AG10803 (cell line): ENCODE data around the gene SLAMF1.

Experiments
- DNase-seq: peaks from one replicate; pipeline ENCODE4 v3.0.0; 2010; ENCODE audit warnings: low read depth
- H3K4me3 ChIP-seq: 2 replicates; pipeline ENCODE4 v1.5.1; 2011; ENCODE audit warnings: mild to moderate bottlenecking, low read length, control low read depth
- CTCF ChIP-seq: conservative IDR thresholded peaks from 2 replicates; pipeline ENCODE4 v1.5.1; 2011; ENCODE audit warnings: mild to moderate bottlenecking, low read length, control low read depth, inconsistent platforms

The SLAMF1 gene

GRCh38 chr1:160670701-160671100, 23.9 kb upstream of the SLAMF1 start:
- H3K4me3 ChIP-seq: no peak overlapping the region
- no peak for TF ChIP-seq CTCF
- DNase-seq: no peak

- DNase-seq: no peak
- no peak for TF ChIP-seq CTCF
- H3K4me3 ChIP-seq: no peak overlapping the region
Measured at GRCh38 chr1:160669802-160670201, 23.0 kb upstream of the SLAMF1 start.

GRCh38 chr1:160669276-160669675, 22.4 kb upstream of the SLAMF1 start:
- TF ChIP-seq CTCF: no peak
- H3K4me3 ChIP-seq: no peak overlapping the region
- DNase-seq: no peak

GRCh38 chr1:160667896-160668295, 21.1 kb upstream of the SLAMF1 start:
- DNase-seq: no peak
- H3K4me3 ChIP-seq: no peak overlapping the region
- TF ChIP-seq CTCF: no peak

- no peak for TF ChIP-seq CTCF
- H3K4me3 ChIP-seq: no peak overlapping the region
- no peak for DNase-seq
Measured at GRCh38 chr1:160666079-160666442, 19.2 kb upstream of the SLAMF1 start.

GRCh38 chr1:160665330-160666078, 18.7 kb upstream of the SLAMF1 start:
- TF ChIP-seq CTCF: no peak
- no peak overlapping the region for H3K4me3 ChIP-seq
- DNase-seq: no peak

- no peak overlapping the region for H3K4me3 ChIP-seq
- TF ChIP-seq CTCF: no peak
- DNase-seq: no peak
Measured at GRCh38 chr1:160664573-160665051, 17.8 kb upstream of the SLAMF1 start.
